ENCODE results near the gene SECISBP2. TPM values are rescaled to one million over a fixed set of nuclear protein-coding genes. Genes with fewer than 3 reads are reported as not detected.

The SECISBP2 gene
- total and polyA plus RNA-seq, 3 donors from 2014 or later: 127 to 176 (median 145) TPM

GRCh38 chr9:89383721-89384300 is 65.5 kb downstream of the SECISBP2 start:
- H3K36me3 ChIP-seq (ENCODE audit: low read depth, missing control alignments): no peaks in the 10 kb centered on the region
- no peak overlapping the region for H3K27ac ChIP-seq
- intact Hi-C loops (cut with DNase I; ENCODE audit: low total_unique reads): no loop called here
- no peaks in the 10 kb centered on the region for H3K9me3 ChIP-seq
- DNase-seq: no peak
- no peak overlapping the region for H3K4me3 ChIP-seq
- TF ChIP-seq POLR2A (IDR thresholded peaks at IDR 0.05): no peak
- no peak for TF ChIP-seq CTCF (IDR thresholded peaks at IDR 0.05)
- H3K4me1 ChIP-seq: no peaks in the 10 kb centered on the region
- no peaks in the 10 kb centered on the region for H3K27me3 ChIP-seq
- WGBS, 2 donors: 90 to 93% methylated on average over 19 of the region's 19 CpGs

- Histone ChIP-seq H3K4me3 (no peak overlapping the region), H3K36me3 (ENCODE audit: low read depth, missing control alignments) (no peaks in the 10 kb centered on the region), H3K4me1 (peaks cover 3% of the 10 kb centered on the region), H3K27me3 (no peaks in the 10 kb centered on the region), H3K27ac (no peak overlapping the region), H3K9me3 (no peaks in the 10 kb centered on the region)
- no peak for TF ChIP-seq POLR2A (IDR thresholded peaks at IDR 0.05)
- TF ChIP-seq CTCF (IDR thresholded peaks at IDR 0.05): no peak
- WGBS, 2 donors: 96 to 98% methylated on average over 9 to 12 of the region's 15 CpGs
- DNase-seq: no peak
- intact Hi-C loops (cut with DNase I; ENCODE audit: low total_unique reads): no loop called here
These were observed 66.5 kb downstream of the SECISBP2 start for GRCh38 chr9:89384783-89385182.

- intact Hi-C loops (cut with DNase I; ENCODE audit: low total_unique reads): no loop called here
- Histone ChIP-seq H3K36me3 (ENCODE audit: low read depth, missing control alignments) (no peaks in the 10 kb centered on the region), H3K9me3 (no peaks in the 10 kb centered on the region), H3K27me3 (no peaks in the 10 kb centered on the region), H3K4me1 (peaks cover 17% of the 10 kb centered on the region), H3K4me3 (no peak overlapping the region), H3K27ac (no peak overlapping the region)
- WGBS, 2 donors: 94 to 96% methylated on average over 11 of the region's 11 CpGs
- DNase-seq: no peak
- no peak for TF ChIP-seq CTCF (IDR thresholded peaks at IDR 0.05)
- TF ChIP-seq POLR2A (IDR thresholded peaks at IDR 0.05): no peak
These were observed 67.9 kb downstream of the SECISBP2 start for GRCh38 chr9:89386206-89386605.

GRCh38 chr9:89386797-89387196 is 68.5 kb downstream of the SECISBP2 start:
- intact Hi-C loops (cut with DNase I; ENCODE audit: low total_unique reads): no loop called here
- DNase-seq: no peak
- WGBS, 2 donors: 91 to 92% methylated on average over 2 to 11 of the region's 11 CpGs
- Histone ChIP-seq H3K4me1 (peaks cover 17% of the 10 kb centered on the region), H3K36me3 (ENCODE audit: low read depth, missing control alignments) (no peaks in the 10 kb centered on the region), H3K4me3 (no peak overlapping the region), H3K9me3 (no peaks in the 10 kb centered on the region), H3K27me3 (no peaks in the 10 kb centered on the region), H3K27ac (no peak overlapping the region)
- TF ChIP-seq POLR2A (IDR thresholded peaks at IDR 0.05): no peak
- TF ChIP-seq CTCF (IDR thresholded peaks at IDR 0.05): no peak

GRCh38 chr9:89387197-89387849 is 69.0 kb downstream of the SECISBP2 start:
- Histone ChIP-seq H3K36me3 (ENCODE audit: low read depth, missing control alignments) (no peaks in the 10 kb centered on the region), H3K9me3 (no peaks in the 10 kb centered on the region), H3K4me3 (no peak overlapping the region), H3K27me3 (no peaks in the 10 kb centered on the region), H3K4me1 (peaks cover 17% of the 10 kb centered on the region), H3K27ac (no peak overlapping the region)
- intact Hi-C loops (cut with DNase I; ENCODE audit: low total_unique reads): no loop called here
- no peak for DNase-seq
- TF ChIP-seq CTCF (IDR thresholded peaks at IDR 0.05) (no peak), POLR2A (IDR thresholded peaks at IDR 0.05) (no peak)
- WGBS, 2 donors: 92 to 95% methylated on average over 20 of the region's 20 CpGs
